Ovary (tissue), 3 donors: ENCODE results near the gene GRIK4.

Experiments used
- CTCF ChIP-seq, 3 donors: fragments of 450-650 bp in 2 of 3; fragments of 200-600 bp in 1 of 3; IDR thresholded peaks; one replicate each; pipeline versions ENCODE4 v1.5.1 to v1.8.0; 2016 to 2022; ENCODE audit warnings: antibody characterized with exemption in 3 of 3, mild to moderate bottlenecking in 1 of 3
- POLR2A ChIP-seq: fragments of 450-650 bp; IDR thresholded peaks from one replicate; pipeline ENCODE4 v1.6.1; 2017; ENCODE audit warnings: antibody characterized with exemption, mild to moderate bottlenecking, moderate library complexity
- donor health status: DM: no; HTN: no; CAD: no.

- TF ChIP-seq CTCF (IDR thresholded peaks at IDR 0.05) (no peak), POLR2A (no peak)
These were observed 281.6 kb downstream of the GRIK4 start for GRCh38 chr11:120793150-120793549.
